Measurements from ENCODE around the gene FAM118A. TPM values are rescaled to one million over a fixed set of nuclear protein-coding genes. Genes with fewer than 3 reads are reported as not detected.
"Not testable (repeated sequence)": the region's sequence is repeated elsewhere in the genome, so short reads cannot be mapped to it uniquely, and the experiment has no call there.

Gene FAM118A
- 10 to 100 TPM in 4 of 6 experiments, 1 to 10 TPM in 2; 5.6 to 43.0 (median 17.3) TPM for total RNA-seq
- long read RNA-seq, partial matches to known transcripts, result 0 of 2 reads
- long read RNA-seq, other reads (novel, unspliced or antisense), result 2 of 2 reads

DNA sequence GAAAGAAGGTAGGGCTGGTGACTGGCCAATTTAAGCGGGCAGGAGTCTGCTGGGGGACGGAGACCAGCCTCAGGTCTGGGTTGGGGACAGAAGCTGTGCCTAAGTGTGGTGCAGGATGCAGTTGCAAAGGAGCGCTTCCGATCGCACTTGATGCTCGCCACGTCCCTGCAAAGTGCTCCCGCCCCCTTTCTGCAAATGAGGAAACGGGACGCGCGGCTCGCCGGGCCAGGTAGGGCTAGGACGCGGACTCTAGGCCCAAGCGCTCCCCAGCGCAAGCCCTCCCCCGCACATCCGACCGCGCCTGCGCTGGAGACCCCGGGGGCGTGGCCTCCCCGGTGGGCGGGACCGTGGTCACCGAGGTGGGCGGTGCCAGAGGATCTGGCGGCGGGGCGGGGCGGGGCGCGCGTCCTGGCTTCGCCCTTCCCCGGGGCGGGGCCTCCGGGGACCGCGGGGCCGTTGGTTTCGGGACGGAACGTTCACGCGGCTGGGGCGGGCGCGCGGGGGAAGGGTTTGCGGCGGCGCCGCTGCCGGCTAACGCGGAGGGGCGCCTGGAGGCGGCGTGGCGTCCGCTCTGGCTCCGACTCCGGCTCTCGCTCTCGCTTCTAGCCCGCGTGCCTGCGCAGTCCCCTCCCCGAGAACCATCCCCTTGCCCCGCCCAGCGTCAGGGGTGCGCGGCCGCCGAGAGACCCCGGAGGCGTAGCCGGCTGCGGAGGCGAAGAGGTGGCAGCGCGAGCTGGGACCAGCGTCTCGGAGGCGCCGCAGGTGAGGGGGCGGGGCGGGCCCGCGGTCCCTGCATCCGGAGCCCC lies at the start of gene FAM118A:
Gene FAM118A, plus strand, starts transcription at position 513 of the 806 bp plus-strand sequence. CDS start 12,446 bp downstream, outside the sequence.
- peak within 1 kb of the TSS; percentile 89 to 95 (median 93) for H3K4me3 ChIP-seq

DNA sequence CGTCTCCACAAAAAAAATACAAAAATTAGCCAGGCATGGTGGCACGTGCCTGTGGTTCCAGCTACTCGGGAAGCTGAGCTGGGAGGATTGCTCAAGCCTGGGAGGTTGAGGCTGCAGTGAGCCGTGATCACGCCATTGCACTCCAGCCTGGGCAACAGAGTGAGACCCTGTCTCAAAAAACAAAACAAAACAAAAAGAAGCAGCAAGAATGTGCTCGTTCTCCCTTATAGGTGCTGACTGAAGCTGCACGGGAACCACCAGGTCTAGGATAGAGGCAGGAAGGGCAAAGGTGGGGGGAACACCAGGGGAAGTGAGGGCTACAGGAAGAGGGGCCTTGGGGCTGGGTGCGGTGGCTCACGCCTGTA lies 49.4 kb upstream of the FAM118A start:
- DNase-seq, H3K36me3 ChIP-seq, H3K27ac ChIP-seq, H3K9me3 ChIP-seq, H3K4me3 ChIP-seq, H3K4me1 ChIP-seq, H3K27me3 ChIP-seq, ATAC-seq: not testable (repeated sequence)
- intact Hi-C loops (cut with DNase I), result loop anchor here in 1 of 2 donors (5.0 to 10.0 kb wide), 2 partner anchors 158 to 294 kb away; no protein-coding TSS in a partner anchor
- WGBS (ENCODE audit: insufficient coverage, low coverage, low lambda C conversion rate, missing lambda C conversion rate), result 92% methylated on average over 4 of the region's 9 CpGs

More for the DNA sequence above, at the start of gene FAM118A:
- Histone ChIP-seq H3K9me3 (no peaks in the 10 kb centered on the region), H3K4me1 (peaks cover 0 to 11% (median 3%) of the 10 kb centered on the region in 4 donors), H3K27me3 (no peaks in the 10 kb centered on the region), H3K27ac (peak within 1 kb of the TSS; percentile 77 to 79 (median 79)), H3K36me3 (no peaks in the 10 kb centered on the region)
- DNase-seq (peak; percentile 96), ATAC-seq (peak; percentile 93 to 97 (median 94))
- intact Hi-C loops (cut with DNase I), result no loop called here
- under 1% methylated on average over 13 of the region's 95 CpGs for WGBS (ENCODE audit: insufficient coverage, low coverage, low lambda C conversion rate, missing lambda C conversion rate)
- TF ChIP-seq, protein P1, sequence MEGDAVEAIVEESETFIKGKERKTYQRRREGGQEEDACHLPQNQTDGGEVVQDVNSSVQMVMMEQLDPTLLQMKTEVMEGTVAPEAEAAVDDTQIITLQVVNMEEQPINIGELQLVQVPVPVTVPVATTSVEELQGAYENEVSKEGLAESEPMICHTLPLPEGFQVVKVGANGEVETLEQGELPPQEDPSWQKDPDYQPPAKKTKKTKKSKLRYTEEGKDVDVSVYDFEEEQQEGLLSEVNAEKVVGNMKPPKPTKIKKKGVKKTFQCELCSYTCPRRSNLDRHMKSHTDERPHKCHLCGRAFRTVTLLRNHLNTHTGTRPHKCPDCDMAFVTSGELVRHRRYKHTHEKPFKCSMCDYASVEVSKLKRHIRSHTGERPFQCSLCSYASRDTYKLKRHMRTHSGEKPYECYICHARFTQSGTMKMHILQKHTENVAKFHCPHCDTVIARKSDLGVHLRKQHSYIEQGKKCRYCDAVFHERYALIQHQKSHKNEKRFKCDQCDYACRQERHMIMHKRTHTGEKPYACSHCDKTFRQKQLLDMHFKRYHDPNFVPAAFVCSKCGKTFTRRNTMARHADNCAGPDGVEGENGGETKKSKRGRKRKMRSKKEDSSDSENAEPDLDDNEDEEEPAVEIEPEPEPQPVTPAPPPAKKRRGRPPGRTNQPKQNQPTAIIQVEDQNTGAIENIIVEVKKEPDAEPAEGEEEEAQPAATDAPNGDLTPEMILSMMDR (IDR thresholded peaks at IDR 0.05), result peak in 1 of 4 donors; percentile 4
- TF ChIP-seq POLR2A (IDR thresholded peaks at IDR 0.05), result peak; percentile 81

DNA sequence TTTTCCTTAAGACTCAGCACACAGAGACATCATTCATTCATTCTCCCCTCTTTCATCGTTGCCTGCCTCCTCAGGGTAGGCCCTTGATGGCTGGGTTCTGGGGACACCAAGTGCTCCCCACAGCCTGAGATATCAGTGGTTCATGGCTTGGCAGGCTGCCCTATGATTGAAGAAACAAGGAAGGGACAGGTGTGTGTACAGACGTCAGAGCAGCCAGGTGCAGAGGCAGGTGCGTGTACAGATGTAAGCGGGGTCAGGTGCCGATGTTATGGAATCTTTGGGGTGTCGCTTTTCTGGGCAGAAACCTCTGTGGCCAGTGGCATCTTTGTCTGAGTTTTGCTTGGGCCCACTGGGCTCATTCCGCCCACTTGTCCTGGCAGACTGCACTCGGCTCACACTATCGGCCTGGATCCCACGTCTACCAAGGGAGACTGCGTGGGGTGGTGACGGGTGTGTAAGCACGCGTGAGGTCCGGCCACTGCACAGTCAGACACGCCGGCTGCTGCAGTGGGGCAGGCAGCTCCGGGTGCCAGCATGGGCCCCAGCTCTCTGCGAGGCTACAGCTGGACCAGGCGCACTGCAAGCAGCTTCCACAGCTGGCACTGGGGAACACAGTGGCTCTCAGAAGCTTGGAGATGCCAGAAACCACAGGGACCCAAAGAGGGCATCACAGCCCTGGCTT lies 48.2 kb upstream of the FAM118A start:
- H3K4me3 ChIP-seq, result no peak overlapping the region
- TF ChIP-seq, protein P1 (IDR thresholded peaks at IDR 0.05), result no peak
- no peak for TF ChIP-seq POLR2A (IDR thresholded peaks at IDR 0.05)
- H3K36me3 ChIP-seq, result no peaks in the 10 kb centered on the region
- ATAC-seq, result no peak
- H3K27ac ChIP-seq, result no peak overlapping the region
- peaks cover 0 to 6% (median 0%) of the 10 kb centered on the region in 4 donors for H3K4me1 ChIP-seq
- no peaks in the 10 kb centered on the region for H3K9me3 ChIP-seq
- 80% methylated on average over 1 of the region's 20 CpGs for WGBS (ENCODE audit: insufficient coverage, low coverage, low lambda C conversion rate, missing lambda C conversion rate)
- intact Hi-C loops (cut with DNase I), result loop anchor here in 1 of 2 donors (5.0 to 10.0 kb wide), 2 partner anchors 159 to 293 kb away; no protein-coding TSS in a partner anchor
- no peaks in the 10 kb centered on the region for H3K27me3 ChIP-seq
- no peak for DNase-seq

DNA sequence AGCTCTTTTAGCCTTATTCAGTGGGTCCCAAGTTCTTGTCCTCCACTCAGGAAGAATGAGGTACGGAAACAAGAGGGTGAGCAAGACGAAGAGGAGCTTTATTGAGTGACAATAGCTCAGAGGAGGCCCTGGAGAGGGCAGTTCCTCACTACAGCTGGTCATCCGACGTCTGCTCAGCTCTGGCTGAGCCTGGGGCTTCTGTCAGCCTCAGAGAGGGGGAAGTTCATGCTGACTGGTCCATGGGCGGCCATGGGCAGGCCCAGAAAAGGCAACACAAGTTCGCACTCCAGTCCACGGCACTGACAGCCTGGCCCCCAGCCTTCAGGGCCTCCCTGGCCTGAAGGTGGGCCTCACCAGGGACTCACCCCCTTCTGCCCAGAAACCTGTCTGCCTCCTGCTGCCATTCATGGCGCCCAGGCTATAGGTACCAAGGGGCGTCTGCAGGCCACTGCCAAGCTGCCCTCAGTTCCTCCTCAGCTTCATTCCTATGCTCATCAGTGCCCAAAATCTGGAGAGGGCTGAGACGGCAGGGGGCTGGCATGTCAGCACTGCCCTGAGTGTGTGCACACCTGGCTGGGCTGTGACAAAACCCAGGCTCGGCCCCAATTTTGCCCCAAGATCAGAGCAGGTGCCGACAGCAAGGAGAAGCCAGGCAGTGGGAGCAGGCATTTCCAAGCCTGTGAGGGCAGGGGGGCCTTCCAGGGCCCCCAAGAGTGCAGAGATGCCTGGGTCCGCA lies 47.4 kb upstream of the FAM118A start:
- Histone ChIP-seq H3K4me3 (no peak overlapping the region), H3K9me3 (no peaks in the 10 kb centered on the region), H3K27ac (no peak overlapping the region), H3K4me1 (peaks cover 0 to 6% (median 0%) of the 10 kb centered on the region in 4 donors), H3K27me3 (no peaks in the 10 kb centered on the region), H3K36me3 (no peaks in the 10 kb centered on the region)
- intact Hi-C loops (cut with DNase I), result loop anchor here in 1 of 2 donors (5.0 to 10.0 kb wide), 2 partner anchors 160 to 292 kb away; no protein-coding TSS in a partner anchor
- ATAC-seq, result peak in 2 of 4 donors; percentile 10 to 30
- no peak for DNase-seq
- WGBS (ENCODE audit: insufficient coverage, low coverage, low lambda C conversion rate, missing lambda C conversion rate), result 74% methylated on average over 4 of the region's 13 CpGs
- TF ChIP-seq, protein P1 (IDR thresholded peaks at IDR 0.05), result no peak
- TF ChIP-seq POLR2A (IDR thresholded peaks at IDR 0.05), result no peak

Data from right lobe of liver (tissue), 6 donors.